ENCODE results near the gene TMEM140.
"Not testable (repeated sequence)": the region's sequence is repeated elsewhere in the genome, so short reads cannot be mapped to it uniquely, and the experiment has no call there.

Gene TMEM140

DNA sequence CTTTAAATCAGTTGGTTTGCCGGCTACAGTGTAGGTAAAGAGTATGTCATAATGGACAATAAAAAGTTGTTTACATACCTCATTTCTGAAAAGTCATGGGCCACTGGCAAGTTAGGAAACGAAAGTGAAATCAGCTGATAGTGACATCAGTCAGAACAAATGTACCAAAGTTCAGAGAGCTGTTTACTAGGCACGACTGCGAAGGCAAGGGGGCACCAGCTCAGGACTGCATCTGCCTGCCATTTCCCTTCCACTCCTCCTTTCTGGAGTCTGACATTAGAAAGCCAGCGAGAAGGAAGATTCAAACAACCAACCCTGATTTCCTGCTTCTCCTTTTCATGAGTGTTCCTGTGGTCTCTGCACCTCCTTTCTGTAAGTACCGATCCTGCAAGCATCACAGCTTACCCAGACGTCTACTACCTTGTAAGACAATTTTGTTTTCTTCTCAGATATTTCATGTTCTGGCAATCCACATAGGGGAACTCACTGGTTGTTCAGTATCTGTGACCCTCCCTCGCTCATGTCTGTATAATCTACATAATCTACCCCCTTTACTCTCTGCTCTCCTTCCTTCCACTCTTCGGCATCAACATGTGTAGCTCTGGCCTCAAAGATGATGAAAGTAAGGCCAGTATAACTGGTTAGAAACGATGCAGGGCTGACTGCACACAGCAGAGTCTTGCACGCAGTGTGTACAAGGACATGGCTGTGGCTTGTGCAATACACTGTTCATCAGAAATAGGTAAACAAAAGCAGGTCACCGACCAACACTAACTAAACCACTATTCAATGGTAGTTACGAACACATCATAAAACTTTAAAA, at the start of gene TMEM140:
Gene TMEM140, plus strand, starts transcription at position 174 of the 823 bp plus-strand sequence. CDS start 16,370 bp downstream, outside the sequence.
- no peak for DNase-seq (ENCODE audit: low read depth in 2 of 2)

DNA sequence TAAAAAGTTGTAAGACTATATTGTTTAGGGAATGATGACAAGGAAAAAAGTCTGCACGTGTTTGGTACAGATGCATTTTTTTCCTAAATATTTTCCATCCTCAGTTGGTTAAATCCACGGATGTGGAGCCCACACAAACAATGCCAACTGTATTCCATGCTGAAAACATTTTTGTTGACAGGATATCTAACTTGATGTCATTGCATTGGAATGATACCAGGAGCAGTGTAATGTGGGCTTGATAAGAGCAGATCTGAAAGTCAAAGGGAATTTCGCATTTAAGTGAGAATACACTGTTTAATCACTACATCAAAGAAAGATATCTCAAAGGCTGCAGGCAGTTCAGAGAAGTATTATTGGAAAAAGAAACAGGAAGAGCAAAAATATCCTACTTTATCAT, 49.5 kb upstream of the TMEM140 start:
- DNase-seq (ENCODE audit: low read depth in 2 of 2), result no peak

DNA sequence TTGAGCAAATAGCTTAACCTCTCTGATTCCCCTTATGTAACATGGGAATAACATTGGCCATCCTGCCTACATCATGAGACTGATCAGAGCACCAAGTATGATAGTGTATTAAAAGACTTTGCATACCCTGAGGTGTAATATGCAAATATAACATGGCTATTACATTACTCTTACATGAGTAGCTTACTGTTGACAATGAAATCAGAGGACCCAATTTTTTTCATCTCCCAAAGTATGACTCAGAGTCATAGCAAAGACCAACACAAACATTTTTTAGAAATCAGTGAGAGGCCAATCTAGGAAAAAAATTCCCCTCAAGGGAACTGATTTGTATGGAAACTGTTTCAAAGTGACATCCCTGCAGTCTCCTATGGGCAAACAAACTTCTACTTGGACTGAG, 47.0 kb upstream of the TMEM140 start:
- no peak for DNase-seq (ENCODE audit: low read depth in 2 of 2)

DNA sequence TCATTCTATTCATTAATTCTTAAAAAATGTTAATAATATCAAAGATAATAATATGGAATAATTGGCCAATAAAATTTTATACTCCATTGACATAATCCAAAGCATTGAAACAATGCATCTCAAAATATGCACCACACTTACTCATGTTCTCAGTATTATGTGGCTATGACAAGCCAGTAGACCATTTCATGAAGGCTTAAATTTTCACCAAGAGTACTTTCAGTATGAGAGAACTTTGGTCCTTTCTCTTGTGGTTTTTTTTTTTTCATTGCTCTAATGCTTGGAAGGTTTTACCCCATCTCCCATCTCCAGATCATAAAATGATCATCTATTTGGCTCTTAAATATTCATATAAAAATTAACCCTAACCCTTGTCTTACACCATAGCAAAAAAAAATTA, 45.5 kb upstream of the TMEM140 start:
- DNase-seq (ENCODE audit: low read depth in 2 of 2), result no peak

DNA sequence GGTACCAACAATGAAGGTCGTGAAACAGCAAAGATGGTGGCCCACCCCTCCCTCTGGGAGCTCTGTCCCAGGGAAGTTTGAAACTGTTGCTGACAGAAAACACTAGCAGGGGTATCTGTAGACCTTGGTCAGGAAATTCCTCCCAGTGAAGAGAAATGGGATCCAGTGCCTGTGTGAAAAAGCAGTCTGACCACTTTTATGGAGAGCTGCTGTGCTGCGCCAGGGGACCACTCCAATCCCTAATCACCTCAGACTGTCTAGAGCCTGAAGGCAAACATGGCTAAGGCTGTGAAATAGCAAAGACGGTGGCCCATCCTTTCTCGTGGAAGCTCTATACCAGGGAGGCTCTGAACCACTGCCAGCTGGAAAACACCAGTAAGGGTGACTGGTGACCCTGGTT, 38.3 kb upstream of the TMEM140 start:
- DNase-seq (ENCODE audit: low read depth in 2 of 2), result no peak

DNA sequence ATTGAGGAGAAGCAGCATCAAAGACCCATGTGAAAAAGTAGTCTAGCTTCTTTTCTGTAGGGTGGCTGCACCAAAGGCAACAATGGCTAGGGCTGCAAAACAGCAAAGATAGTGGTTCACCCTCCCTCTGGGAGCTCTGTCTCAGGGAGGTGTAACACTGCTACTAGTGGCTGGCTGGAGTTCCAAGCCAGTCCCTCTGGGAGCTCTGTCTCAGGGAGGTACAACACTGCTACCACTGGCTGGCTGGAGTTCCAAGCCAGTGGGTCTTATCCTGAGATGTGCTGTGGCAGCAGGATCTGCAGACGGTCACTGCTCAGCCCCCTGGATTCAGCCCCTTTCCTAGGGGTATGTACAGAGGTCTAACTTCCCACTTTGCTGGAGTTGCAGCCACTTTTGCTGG, 37.9 kb upstream of the TMEM140 start:
- DNase-seq (ENCODE audit: low read depth in 2 of 2), result no peak

DNA sequence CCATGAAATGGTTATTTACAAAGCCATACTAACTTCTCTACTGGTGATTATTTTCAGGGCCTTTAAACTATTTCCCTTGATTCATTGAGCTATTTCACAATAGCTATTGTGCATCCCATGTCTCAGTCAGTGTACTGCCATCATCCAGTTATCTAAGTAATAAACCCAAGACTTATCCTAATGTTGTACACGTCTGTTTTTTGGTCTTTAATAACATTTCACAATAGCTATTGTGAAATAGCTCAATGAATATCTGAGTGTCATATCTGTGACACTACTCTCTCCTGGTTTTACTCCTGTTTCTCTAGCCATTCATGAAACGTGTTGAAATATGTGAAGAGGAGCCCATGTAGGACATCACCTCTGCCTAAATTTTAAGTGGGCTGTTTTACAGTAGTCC, 36.5 kb upstream of the TMEM140 start:
- no peak for DNase-seq (ENCODE audit: low read depth in 2 of 2)

DNA sequence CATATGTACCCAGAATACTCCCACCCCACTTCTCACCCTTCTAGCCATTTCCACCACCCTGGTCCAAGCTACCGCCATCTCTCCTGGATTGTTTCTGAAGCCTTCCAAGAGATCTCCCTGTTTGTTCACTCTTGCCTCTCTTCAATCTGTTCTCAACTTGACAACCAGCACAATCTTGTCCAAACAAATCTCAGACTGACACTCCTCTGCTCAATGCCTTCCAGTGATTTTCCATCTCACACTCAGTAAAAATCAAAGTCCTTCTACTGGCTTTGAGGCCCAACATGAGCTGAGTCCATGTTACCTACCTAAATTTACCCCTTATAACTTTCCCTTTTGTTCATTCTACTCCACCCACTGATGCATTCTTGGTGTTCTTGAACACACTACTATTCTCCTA, 33.2 kb upstream of the TMEM140 start:
- DNase-seq (ENCODE audit: low read depth in 2 of 2), result no peak

DNA sequence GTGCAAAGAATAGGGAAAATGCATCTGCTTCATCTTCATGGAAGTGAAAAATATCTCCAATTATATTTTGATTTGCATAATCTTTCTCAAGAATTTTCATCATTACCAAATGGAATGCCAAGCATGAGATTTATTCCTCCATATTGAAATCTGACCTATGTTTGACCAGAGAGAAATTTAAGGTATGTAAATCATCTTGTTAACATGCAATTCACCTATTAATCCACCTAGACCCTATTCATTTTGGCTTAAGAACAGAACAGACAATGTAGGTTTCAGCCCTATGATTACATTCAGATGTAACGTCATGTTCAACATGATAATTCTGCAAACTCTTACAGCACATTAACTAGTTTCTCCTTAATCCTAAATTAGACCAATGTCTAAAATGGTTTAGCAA, 30.8 kb upstream of the TMEM140 start:
- no peak for DNase-seq (ENCODE audit: low read depth in 2 of 2)

DNA sequence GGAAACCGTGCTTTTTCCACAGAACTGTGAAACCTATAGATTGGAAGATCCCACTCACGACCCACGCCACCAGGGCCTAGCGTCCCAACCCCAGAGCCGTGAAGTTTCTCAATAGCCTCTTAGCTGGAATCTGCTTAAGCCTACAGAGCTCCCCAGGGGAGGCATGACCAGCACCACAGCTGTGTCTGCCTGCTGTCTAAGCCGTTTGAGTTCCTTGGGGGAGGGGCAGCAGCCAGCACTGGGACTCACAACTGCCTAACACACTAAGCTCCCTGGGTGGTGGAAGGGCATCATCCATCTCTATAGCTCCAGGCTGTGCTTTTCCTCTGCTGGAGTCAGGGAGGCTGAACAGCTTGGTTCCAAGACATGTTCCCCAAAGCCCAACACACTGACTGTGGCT, 26.0 kb upstream of the TMEM140 start:
- DNase-seq (ENCODE audit: low read depth in 2 of 2), result no peak

DNA sequence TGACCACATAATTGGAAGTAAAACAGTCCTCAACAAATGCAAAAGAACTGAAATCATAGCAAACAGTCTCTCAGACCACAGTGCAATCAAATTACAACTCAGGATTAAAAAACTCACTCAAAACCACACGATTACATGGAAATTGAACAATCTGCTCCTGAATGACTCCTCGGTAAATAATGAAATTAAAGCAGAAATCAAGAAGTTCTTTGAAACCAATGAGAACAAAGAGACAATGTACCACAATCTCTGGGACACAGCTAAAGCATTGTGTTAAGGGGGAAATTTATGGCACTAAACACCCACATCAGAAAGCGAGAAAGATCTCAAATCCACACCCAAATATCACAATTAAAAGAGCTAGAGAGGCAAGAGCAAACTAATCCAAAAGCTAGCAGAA, 23.2 kb upstream of the TMEM140 start:
- DNase-seq (ENCODE audit: low read depth in 2 of 2), result not testable (repeated sequence)

DNA sequence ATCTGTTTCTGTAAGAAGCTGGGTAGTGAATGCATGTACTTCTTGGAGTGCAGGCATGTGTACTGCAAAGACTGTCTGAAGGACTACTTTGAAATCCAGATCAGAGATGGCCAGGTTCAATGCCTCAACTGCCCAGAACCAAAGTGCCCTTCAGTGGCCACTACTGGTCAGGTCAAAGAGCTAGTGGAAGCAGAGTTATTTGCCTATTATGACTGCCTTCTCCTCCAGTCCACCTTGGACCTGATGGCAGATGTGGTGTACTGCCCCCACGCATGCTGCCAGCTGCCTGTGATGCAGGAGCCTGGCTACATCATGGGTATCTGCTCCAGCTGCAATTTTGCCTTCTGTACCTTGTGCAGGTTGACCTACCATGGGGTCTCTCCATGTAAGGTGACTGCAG, 18.9 kb upstream of the TMEM140 start:
- DNase-seq (ENCODE audit: low read depth in 2 of 2), result no peak

DNA sequence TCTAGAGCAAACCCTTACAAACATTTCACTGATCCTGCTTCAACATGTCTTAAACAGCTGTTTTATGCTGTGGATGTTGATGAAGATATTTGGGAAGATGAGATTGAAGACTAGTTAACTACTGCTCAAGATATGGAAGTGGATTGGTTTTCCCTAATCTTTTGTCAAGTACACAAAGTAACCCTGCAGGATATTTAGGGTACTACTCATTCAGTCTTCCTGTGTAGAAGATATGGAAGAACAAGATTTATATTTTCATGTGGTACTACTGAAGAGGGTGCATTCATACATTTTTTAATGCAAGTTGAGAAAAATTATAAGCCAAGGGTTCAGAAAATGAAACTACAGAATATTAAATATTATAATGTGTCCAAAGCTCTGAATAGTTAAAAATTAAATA, 18.3 kb upstream of the TMEM140 start:
- no peak for DNase-seq (ENCODE audit: low read depth in 2 of 2)

DNA sequence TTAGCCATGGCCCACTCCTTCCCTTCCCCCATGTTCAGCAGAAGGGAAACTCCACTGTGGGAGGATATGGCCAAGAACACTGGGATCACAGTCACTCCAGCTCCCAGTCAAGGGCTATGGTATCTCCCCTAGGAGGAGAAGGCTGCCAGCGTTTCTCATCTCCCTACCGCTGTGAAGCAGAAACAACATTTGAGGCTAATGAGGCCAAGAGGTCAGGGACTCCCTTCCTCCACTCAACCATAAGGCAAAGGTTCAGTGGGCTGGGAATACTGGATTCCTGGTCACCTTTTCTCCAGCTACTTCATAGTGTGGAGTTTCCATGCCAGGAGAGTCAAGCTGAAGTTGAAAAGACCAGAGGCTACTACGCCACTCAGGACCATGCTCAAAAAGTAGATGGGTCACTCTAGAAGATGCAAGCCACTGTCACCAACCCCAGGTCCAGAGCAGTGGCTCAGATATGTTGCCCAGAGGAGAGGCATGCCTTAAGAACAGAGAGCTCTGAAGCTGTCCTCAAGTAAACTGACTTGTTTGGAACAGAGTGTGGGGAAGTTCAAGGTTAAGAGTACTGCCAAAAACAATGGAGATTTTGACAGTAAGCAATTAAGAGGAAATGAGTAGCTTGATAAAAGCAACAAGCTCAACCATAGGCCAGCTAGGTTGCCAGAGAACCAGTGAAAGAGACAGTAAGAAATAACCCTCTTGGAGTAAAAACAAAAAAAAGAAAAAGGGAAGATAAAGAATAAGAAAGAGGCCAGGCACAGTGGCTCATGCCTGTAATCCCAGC, 3.8 kb upstream of the TMEM140 start:
- no peak for DNase-seq (ENCODE audit: low read depth in 2 of 2)

DNA sequence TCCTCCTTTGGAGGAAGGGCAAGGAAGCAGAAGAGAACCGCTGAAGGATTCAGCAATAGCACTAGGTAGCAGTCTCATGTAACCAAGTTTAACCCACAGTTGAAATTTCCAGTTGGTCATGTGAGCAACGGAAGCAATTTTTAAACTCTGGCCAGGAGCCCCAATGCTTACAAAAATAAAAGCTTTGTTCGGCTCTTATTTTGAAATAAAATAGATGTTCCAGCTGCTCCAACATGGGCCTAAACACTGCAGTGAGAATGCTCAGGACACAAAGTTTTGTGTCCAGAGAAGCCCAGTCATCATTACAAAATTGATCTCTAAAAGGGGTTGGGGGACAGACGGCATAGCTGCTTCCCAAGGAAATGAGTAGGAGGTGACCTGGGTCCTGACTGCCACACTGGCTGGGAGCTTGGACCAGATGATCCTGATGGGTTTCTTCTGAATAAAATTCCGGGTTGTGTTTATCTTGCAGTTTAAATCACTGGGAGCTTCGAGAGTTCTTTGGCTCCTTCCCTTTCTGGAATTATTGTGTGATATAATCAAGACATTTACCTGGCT, 452 bp upstream of the TMEM140 start:
- DNase-seq (ENCODE audit: low read depth in 2 of 2), result no peak

DNA sequence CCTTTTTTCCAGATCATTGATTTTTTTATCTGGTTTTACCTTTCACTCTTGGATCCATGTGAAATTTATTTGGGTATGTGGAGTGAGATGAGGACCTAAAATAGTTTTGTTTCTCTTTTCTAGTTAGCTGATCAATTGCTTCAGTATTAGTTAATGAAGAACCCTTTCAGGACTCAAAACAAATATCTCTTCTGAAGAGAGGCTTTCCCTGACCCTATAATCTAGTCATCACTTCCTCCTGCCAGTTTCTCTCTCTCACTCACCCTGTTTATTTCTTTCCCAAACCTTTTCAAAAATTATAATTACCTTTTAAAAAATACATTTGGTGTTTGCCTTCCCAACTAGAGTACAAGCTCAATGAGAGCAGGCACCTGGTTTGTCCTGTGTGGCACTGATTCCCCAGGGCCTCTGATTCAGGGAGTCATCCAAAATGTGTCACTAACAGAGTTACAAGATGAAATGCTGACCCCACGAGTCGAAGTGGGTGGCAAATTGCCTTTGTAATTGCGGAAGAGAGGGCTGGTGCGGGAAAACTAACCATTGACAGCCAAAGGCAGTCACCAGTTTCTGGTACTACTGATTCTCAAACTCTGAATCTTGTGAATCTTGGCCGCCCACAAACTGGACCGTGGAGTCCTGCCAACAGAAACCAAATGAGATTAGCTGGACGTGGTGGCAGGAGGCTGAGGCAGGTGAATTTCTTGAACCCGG, 2.4 kb downstream of the TMEM140 start:
- no peak for DNase-seq (ENCODE audit: low read depth in 2 of 2)

DNA sequence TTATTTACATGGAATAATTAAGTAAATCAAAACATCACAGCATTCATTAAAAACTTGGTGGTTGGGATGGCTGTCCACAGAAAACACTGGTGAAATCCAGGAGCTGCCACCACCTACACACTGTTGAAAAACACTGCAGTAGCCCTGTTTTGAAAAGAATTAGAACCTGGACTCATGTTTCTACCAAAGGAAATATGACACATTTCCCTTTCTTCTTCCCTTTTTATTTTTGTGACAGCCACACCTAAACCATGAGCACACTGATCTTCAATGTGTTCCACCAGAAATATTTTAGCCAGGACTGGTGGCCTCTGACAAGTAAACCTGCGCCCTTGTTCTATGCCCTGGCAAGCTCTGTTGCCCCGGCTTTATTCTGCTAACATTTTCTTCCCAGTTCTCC, 3.3 kb downstream of the TMEM140 start:
- DNase-seq (ENCODE audit: low read depth in 2 of 2), result no peak

DNA sequence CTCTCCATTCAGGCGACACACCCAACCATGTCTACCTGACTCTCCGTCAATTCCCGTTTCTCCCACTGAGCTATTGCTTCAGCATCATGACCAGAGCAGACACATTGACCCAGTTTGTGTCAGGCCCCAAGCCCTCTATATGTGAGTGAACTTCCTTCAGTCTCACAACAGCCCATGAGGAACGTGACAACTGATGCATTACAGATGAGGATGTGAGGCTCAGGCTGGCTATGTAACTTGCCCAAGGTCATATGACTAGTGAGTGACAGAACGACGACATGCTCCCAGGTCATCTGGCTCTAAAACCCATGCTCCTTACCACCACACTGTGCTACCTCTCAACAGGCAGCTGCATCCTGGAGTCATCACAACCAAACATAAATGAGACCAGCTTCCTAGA, 3.7 kb downstream of the TMEM140 start:
- DNase-seq (ENCODE audit: low read depth in 2 of 2), result no peak

DNA sequence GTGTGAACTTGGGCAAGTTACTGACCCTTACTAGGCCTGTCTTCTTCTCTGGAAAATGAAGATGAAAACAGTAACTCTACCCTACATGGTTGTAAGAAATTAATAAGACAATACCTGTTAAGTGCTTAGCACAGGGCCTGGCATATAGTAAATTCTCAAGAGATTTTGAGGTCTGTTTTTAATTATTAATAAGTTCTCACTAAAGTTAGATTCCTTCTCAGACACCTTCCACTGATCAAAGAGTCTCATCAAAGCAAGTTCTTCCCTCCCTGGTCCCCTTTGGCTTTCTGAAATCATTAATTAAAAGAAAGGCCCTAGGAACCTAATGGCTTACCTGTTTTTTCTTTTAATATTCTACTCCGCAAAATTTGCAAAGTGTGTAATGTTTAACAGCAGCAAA, 4.6 kb downstream of the TMEM140 start:
- no peak for DNase-seq (ENCODE audit: low read depth in 2 of 2)

DNA sequence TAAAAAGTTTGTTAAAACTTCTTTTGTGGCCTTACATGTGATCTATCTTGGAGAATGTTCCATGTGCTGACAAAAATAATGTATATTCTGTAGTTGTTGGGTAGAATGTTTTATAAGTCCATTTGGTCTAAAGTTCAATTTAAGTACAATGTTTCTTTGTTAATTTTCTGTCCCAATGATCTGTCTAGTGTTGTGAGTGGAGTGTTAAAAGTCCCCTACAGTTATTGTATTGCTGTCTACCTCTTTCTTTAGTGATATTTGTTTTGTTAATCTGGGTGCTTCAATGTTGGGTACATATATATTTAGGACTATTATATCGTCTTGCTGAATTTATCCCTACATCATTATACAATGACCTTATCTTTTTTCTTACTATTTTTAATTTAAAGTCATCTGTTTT, 6.9 kb downstream of the TMEM140 start:
- DNase-seq (ENCODE audit: low read depth in 2 of 2), result no peak

DNA sequence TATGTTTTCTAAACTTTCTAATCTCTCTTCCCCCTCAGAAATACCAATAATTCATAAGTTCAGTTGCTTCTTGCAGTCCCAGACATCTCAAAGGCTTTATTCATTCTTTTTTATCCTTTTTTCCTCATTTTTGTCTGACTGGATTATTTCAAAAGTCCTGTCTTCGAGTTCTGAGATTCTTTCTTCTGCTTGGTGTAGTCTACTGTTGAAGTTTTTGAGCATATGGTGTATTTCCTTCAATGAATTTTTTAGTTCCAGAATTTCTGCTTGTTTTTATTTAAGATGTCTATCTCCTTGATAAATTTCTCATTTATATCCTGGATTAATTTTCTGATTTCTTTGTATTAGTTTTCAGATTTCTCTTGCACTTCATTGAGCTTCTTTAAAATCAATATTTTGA, 8.4 kb downstream of the TMEM140 start:
- no peak for DNase-seq (ENCODE audit: low read depth in 2 of 2)

DNA sequence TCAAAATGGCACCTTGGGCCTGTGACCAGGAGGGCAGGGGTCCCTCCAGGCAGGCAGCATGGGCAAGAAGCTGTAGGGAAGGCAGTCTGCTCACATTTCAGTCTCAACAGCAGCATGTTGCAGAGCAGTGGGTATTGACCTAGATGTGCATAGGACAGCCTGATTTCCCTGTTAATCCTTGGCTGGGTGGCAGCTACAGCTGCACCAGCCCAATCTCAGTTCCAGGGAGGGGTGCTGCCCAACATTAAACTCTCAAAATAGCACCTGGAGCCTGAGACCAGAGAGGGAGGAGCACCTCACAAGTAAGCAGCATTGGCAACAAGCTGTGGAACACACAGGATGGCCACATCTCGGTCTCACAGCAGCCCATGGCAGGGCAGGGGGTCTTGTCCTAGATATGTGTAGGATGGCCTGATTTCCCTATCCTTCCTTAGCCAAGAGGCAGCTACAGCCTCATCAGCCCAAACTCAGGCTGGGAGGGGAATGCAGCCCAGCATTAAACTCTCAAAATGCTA, 10.3 kb downstream of the TMEM140 start:
- DNase-seq (ENCODE audit: low read depth in 2 of 2), result no peak
